Measurements from ENCODE around the gene AKT1S1.

AKT1S1 gene

GRCh38 chr19:49866933-49867782, 10.0 kb downstream of the AKT1S1 start, which contains the start of gene PNKP:
Gene PNKP (minus strand): TSS chr19:49867576. CDS start chr19:49867204, 372 bp downstream.
- peak; percentile 91 for DNase-seq (ENCODE audit: low spot score)

DNA sequence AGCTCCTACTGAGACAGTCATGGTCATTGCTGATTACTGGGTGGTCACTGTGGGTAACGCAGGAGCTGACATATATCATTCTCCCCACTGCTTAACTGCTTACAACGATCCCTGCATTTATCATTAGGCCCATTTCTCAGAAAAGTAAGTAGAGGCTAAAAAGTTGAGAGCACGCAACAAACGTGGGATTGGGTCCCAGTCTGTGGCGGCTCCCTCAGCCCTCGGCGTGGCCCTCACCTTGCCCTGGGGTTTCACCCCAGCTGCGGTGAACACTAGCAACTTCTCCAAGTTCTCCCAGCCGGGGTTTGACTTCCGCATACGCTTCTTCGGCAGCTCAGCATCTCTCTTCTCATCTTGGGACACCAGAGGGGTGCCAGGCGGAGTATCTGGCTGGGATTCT, 12.3 kb downstream of the AKT1S1 start:
- DNase-seq (ENCODE audit: low spot score), result no peak

GRCh38 chr19:49863935-49864320, 13.2 kb downstream of the AKT1S1 start:
- DNase-seq (ENCODE audit: low spot score), result no peak

GRCh38 chr19:49863254-49863934, 13.8 kb downstream of the AKT1S1 start:
- no peak for DNase-seq (ENCODE audit: low spot score)

- no peak for DNase-seq (ENCODE audit: low spot score)
These were observed 14.5 kb downstream of the AKT1S1 start for GRCh38 chr19:49862391-49863253.

GRCh38 chr19:49861541-49862378, 15.4 kb downstream of the AKT1S1 start:
- DNase-seq (ENCODE audit: low spot score), result peak; percentile 49

- peak; percentile 36 for DNase-seq (ENCODE audit: low spot score)
These were observed 16.0 kb downstream of the AKT1S1 start for GRCh38 chr19:49861107-49861506.

GRCh38 chr19:49860336-49861102, 16.6 kb downstream of the AKT1S1 start:
- DNase-seq (ENCODE audit: low spot score), result no peak

- no peak for DNase-seq (ENCODE audit: low spot score)
These were observed 17.3 kb downstream of the AKT1S1 start for GRCh38 chr19:49859682-49860335.

DNA sequence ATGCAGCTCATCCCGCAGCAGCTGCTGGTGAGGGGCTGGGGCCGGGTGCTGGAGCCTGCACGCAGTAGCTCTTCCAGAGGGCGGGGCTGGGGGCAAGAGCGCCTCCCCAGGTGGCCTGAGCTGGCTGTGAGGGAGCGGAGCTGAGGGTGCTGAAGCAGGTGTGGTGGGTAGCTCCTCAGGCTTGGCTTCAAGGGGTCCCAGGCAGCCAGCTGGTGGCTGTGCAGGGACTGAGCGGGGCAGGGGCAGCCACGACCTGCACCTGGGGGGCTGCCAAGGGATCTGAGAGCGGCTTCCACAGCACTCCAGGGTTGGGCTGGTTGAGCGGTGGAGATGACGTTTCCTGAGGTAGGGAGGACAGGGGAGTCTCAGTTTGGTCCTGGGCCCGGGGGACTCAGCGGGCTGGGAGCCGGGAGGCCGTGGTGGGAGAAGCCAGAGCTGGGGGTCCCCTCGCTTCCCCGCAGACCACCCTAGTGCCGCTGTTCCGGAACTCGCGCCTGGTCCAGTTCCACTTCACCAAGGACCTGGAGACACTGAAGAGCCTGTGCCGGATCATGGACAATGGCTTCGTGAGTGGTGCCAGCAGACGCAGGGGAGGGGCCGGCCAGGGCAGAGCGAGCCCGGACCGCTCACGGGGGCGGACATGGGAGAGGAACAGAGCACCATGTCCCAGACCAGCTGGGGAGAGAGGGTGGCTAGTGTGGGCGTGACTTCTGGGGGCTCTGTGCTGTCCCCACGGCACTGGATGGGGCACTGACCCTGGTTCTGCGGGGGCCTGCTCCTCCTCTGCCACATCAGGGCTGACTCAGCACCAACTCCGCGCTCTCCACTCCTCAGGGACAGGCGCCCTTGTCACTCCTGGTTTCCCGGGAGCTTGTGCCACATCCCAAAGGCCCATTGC, 18.8 kb downstream of the AKT1S1 start:
- no peak for DNase-seq (ENCODE audit: low spot score)

DNA sequence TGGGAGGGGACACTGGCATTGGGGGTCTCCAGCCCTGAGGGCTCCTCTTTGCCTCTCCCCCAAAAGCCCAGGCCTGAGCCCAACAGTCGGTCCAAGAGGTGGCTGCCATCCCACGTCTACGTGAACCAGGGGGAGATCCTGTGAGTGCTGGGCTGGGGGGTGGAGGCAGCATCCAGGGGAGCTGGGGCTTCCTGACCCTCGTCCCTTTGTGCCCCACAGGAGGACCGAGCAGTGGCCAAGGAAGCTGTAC, 19.4 kb downstream of the AKT1S1 start:
- DNase-seq (ENCODE audit: low spot score), result no peak

DNA sequence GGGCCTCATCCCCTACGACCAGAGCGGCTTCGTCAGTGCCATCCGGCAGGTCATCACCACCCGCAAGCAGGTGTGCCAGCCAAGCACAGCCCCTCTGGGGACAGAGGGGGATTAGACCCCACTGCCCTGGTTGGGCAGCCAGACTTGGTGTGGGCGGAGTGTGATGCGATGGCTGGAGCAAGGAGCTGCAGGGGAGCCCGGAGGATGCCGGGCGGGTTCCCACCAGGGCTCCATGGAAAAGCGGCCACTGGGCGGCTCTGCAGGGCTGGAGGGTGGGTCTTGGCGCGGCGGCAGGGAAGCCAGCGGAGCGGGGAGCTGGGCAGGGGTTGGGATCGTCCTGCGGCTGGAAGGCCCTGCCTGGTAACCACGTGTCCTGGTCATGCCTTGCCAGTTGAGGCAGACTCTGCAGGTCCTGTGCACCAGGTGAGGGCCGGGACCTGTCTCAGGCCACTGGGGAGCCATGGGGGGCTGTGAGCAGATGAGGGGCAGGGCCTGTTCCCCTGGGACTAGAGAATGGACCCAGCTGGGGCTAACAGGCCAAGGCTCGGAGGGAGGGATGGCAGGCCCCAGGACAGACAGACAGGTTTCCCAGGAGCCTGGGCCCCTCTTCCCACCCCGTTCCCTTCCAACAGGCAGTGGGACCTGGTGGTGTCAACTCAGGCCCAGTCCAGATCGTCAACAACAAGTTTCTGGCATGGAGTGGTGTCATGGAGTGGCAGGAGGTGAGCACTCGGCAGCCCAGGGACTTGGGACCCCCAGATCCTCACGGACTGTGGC, 19.9 kb downstream of the AKT1S1 start:
- DNase-seq (ENCODE audit: low spot score), result no peak

DNA sequence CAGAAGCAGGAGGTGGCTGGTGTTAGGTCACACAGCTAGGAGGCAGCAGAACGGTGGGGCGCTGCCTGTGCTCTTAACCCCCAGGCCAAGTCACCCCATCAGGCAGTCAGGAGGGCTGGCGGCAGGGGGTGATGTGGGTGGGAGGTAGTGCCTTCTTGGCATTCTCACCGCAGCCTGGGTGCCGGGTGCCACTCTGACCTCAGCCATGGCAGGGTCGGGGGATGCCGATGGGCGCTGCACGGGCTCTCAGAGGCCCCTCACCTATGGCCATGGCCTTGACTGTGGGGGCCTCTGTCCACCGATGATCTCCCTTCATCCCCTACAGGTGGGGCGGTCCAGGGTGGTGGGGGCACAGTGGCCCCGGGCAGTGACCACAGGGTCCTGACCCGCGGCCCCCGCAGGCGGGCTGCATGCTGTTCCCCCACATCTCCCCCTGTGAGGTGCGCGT, 20.6 kb downstream of the AKT1S1 start:
- DNase-seq (ENCODE audit: low spot score), result no peak

DNA sequence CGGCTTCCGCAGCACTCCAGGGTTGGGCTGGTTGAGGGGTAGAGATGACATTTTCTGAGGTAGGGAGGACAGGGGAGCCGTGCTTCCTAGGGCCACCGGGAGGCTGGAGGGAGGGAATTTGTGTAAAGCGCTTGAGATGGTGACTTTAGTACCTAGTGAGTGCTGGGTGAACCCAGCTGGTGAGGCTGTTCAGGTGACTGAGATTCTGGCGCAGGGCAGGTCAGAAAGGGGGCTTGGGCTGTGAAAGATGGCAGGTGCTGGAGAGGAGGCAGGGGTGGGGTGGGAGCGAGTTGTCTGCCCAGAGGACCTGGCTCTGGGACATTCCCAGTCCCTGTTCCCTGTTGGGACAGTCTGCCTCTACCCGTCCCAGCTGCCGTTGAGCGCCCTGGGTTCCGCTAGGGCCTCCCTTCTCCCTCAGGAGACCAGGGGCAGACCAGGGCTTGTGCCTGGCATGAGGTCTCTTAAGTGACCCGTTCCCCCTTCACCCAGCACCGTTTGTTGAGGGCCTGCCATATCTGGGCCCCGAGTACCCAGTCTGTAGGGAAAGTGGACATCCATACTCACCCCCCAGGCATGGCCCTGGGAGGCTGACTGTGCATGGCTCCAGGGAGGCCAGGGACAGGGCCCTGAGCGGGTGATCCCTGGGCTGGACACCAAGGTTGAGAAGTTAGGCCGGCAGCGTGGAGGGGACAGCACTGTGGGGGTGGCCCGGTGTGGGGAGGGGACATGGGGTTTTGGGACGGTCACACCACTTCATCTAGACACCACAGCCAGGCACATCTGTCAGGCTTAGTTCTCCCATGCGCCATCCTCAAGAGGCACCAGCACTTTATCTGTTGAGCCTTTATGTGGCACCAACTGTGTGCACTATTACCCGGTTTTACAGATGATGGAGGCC, 21.2 kb downstream of the AKT1S1 start:
- DNase-seq (ENCODE audit: low spot score), result no peak

GRCh38 chr19:49855277-49855675, 21.9 kb downstream of the AKT1S1 start:
- DNase-seq (ENCODE audit: low spot score), result no peak

- no peak for DNase-seq (ENCODE audit: low spot score)
These were observed 22.5 kb downstream of the AKT1S1 start for GRCh38 chr19:49854378-49855263.
